Body of pancreas (tissue), 4 donors: ENCODE measurements around the gene PLEKHG3.

Source experiments
- POLR2A ChIP-seq, 3 donors: fragments of 450-650 bp; IDR thresholded peaks; one replicate each; pipeline ENCODE4 v1.6.1; 2016; ENCODE audit warnings: antibody characterized with exemption in 3 of 3, mild to moderate bottlenecking in 2 of 3
- TF ChIP-seq, protein P1 (sequence below), 7 experiments: fragments of 450-650 bp in 4 of 7; fragments of 200-600 bp in 3 of 7; sonication (generic) in 3 of 7; IDR thresholded peaks; one replicate each; pipeline ENCODE4 v1.5.1; 2016 to 2019; ENCODE audit warnings: antibody characterized with exemption in 7 of 7

DNA sequence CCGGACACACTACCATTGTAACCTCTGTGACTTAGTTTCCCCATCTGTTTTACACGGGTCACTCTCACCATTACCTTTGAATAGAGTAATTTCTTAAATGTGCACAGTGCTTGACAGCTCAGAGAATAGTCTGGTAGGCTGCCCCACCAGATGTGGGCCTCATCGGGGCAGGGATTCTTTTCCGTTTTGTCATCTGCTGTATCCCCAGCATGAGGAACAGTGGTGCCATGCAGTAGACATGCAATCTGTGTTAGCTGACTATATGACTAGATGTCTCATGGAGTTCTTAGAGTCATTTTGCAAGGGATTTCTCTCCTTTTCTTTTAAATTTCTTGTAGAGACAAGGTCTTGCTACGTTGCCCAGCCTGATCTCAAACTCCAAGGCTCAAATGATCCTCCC is 44.9 kb upstream of the PLEKHG3 start:
- TF ChIP-seq POLR2A (IDR thresholded peaks at IDR 0.05): no peak
- TF ChIP-seq, protein P1, sequence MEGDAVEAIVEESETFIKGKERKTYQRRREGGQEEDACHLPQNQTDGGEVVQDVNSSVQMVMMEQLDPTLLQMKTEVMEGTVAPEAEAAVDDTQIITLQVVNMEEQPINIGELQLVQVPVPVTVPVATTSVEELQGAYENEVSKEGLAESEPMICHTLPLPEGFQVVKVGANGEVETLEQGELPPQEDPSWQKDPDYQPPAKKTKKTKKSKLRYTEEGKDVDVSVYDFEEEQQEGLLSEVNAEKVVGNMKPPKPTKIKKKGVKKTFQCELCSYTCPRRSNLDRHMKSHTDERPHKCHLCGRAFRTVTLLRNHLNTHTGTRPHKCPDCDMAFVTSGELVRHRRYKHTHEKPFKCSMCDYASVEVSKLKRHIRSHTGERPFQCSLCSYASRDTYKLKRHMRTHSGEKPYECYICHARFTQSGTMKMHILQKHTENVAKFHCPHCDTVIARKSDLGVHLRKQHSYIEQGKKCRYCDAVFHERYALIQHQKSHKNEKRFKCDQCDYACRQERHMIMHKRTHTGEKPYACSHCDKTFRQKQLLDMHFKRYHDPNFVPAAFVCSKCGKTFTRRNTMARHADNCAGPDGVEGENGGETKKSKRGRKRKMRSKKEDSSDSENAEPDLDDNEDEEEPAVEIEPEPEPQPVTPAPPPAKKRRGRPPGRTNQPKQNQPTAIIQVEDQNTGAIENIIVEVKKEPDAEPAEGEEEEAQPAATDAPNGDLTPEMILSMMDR (IDR thresholded peaks at IDR 0.05): no peak
